ENCODE results near the gene MAP2K5. TPM values are rescaled to one million over a fixed set of nuclear protein-coding genes. Genes with fewer than 3 reads are reported as not detected.

The MAP2K5 gene
- total and polyA plus RNA-seq, 2 experiments from 2014 or later = 6.8 to 13.6 TPM

GRCh38 chr15:67510597-67511190 is 31.8 kb upstream of the MAP2K5 start:
- H3K27ac ChIP-seq = no peak overlapping the region
- no peak overlapping the region for H3K4me3 ChIP-seq
- no peaks in the 10 kb centered on the region for H3K36me3 ChIP-seq
- no peaks in the 10 kb centered on the region for H3K27me3 ChIP-seq
- DNase-seq (ENCODE audit: low read depth in 1 of 2, low spot score in 1 of 2) = peak in 1 of 2 donors; percentile 59
- no peaks in the 10 kb centered on the region for H3K9me3 ChIP-seq (ENCODE audit: low read depth)
- H3K4me1 ChIP-seq (ENCODE audit: low read depth) = no peaks in the 10 kb centered on the region
- TF ChIP-seq, protein P1, sequence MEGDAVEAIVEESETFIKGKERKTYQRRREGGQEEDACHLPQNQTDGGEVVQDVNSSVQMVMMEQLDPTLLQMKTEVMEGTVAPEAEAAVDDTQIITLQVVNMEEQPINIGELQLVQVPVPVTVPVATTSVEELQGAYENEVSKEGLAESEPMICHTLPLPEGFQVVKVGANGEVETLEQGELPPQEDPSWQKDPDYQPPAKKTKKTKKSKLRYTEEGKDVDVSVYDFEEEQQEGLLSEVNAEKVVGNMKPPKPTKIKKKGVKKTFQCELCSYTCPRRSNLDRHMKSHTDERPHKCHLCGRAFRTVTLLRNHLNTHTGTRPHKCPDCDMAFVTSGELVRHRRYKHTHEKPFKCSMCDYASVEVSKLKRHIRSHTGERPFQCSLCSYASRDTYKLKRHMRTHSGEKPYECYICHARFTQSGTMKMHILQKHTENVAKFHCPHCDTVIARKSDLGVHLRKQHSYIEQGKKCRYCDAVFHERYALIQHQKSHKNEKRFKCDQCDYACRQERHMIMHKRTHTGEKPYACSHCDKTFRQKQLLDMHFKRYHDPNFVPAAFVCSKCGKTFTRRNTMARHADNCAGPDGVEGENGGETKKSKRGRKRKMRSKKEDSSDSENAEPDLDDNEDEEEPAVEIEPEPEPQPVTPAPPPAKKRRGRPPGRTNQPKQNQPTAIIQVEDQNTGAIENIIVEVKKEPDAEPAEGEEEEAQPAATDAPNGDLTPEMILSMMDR (IDR thresholded peaks at IDR 0.05; ENCODE audit: low read depth, low read length) = no peak

DNA sequence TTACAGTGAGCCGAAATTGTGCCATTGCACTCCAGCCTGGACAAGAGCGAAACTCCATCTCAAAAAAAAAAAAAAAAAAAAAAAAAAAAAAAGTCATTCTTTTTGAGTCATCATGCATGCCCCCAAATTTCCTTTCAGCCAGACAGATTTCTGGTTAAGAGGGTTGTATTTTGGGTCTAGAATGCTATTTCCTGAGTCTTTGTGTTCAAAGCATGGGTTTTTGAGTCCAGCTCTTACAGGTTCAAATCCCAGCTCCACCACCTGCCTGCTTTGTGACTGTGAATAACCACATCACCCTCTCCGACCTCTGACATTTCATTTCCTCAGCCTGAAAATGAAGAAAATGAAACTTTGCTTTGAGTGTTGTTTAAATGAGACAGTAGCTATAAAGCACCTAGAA is 30.9 kb upstream of the MAP2K5 start:
- H3K4me3 ChIP-seq = no peak overlapping the region

DNA sequence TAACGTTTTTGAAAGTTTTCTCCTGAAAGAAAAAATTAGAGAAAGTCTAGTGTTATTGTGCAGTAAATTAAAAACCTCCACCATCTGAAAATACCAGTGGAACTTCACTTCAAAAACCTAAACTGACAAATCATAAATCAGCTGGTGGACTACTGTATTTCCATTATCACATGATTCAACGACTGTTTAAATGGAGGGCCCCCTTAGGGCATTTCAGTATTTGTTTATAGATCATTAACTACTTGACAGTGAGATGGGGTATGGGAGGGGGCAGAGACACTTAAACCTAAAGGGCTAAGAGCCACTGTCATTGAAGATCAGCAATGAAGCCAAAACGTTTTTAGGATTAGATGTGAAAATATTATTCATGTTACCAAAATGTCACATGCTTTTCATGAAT is 30.4 kb upstream of the MAP2K5 start:
- Histone ChIP-seq H3K27me3 (no peaks in the 10 kb centered on the region), H3K27ac (no peak overlapping the region), H3K9me3 (ENCODE audit: low read depth) (no peaks in the 10 kb centered on the region), H3K36me3 (no peaks in the 10 kb centered on the region), H3K4me3 (no peak overlapping the region), H3K4me1 (ENCODE audit: low read depth) (no peaks in the 10 kb centered on the region)
- no peak for DNase-seq (ENCODE audit: low read depth in 1 of 2, low spot score in 1 of 2)
- TF ChIP-seq, protein P1 (IDR thresholded peaks at IDR 0.05; ENCODE audit: low read depth, low read length) = no peak

More for the DNA sequence above, 30.9 kb upstream of the MAP2K5 start:
- DNase-seq (ENCODE audit: low read depth in 1 of 2, low spot score in 1 of 2) = no peak
- Histone ChIP-seq H3K36me3 (no peaks in the 10 kb centered on the region), H3K4me1 (ENCODE audit: low read depth) (no peaks in the 10 kb centered on the region), H3K9me3 (ENCODE audit: low read depth) (no peaks in the 10 kb centered on the region), H3K27ac (no peak overlapping the region), H3K27me3 (no peaks in the 10 kb centered on the region)
- TF ChIP-seq, protein P1 (IDR thresholded peaks at IDR 0.05; ENCODE audit: low read depth, low read length) = no peak

GRCh38 chr15:67512933-67513714 is 29.4 kb upstream of the MAP2K5 start:
- no peaks in the 10 kb centered on the region for H3K36me3 ChIP-seq
- no peak for DNase-seq (ENCODE audit: low read depth in 1 of 2, low spot score in 1 of 2)
- no peaks in the 10 kb centered on the region for H3K9me3 ChIP-seq (ENCODE audit: low read depth)
- TF ChIP-seq, protein P1 (IDR thresholded peaks at IDR 0.05; ENCODE audit: low read depth, low read length) = no peak
- no peaks in the 10 kb centered on the region for H3K27me3 ChIP-seq
- H3K4me3 ChIP-seq = no peak overlapping the region
- no peak overlapping the region for H3K27ac ChIP-seq
- no peaks in the 10 kb centered on the region for H3K4me1 ChIP-seq (ENCODE audit: low read depth)

DNA sequence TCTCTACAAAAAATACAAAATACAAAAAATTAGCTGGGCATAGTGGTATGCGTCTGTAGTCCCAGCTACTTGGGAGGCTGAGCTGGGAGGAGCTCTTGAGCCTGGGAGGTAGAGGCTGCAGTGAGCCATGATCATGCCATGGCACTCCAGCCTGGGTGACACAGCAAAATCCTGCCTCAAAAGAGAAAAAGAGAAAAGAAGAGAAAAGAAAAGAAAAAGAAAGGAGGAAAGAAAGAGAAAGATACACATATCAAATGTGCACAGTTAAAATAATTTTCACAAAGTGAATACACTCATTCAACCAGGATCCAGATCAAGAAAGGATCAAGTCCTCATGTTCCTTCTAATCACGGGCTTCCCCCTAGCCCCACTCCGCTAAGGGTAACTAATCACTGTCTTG is 27.4 kb upstream of the MAP2K5 start:
- H3K27ac ChIP-seq = no peak overlapping the region
- DNase-seq (ENCODE audit: low read depth in 1 of 2, low spot score in 1 of 2) = no peak
- H3K4me1 ChIP-seq (ENCODE audit: low read depth) = no peaks in the 10 kb centered on the region
- no peak overlapping the region for H3K4me3 ChIP-seq
- H3K9me3 ChIP-seq (ENCODE audit: low read depth) = no peaks in the 10 kb centered on the region
- H3K27me3 ChIP-seq = no peaks in the 10 kb centered on the region
- no peaks in the 10 kb centered on the region for H3K36me3 ChIP-seq
- TF ChIP-seq, protein P1 (IDR thresholded peaks at IDR 0.05; ENCODE audit: low read depth, low read length) = no peak

Data from cardiac muscle cell (in vitro differentiated cells and primary cell).